Mesothelial cell of epicardium (in vitro differentiated cells): ENCODE measurements around the gene RASGRP4. TPM values are rescaled to one million over a fixed set of nuclear protein-coding genes. Genes with fewer than 3 reads are reported as not detected.

ENCODE experiments used
- DNase-seq, 2 experiments: peaks; one replicate each; pipeline ENCODE4 v3.0.0; 2021; ENCODE audit warnings: low spot score in 2 of 2; ENCODE audit not compliant: unreplicated experiment in 2 of 2
- H3K27ac Mint-ChIP-seq: 2 replicates; pipeline ENCODE4 v1.8.0; 2021; ENCODE audit warnings: mixed read lengths
- H3K27me3 Mint-ChIP-seq: 2 replicates; pipeline ENCODE4 v1.8.0; 2021; ENCODE audit warnings: low read depth, mixed read lengths
- H3K36me3 Mint-ChIP-seq: 2 replicates; pipeline ENCODE4 v1.8.0; 2021; ENCODE audit warnings: mixed read lengths
- H3K4me1 Mint-ChIP-seq: 2 replicates; pipeline ENCODE4 v1.8.0; 2021; ENCODE audit warnings: mixed read lengths
- H3K4me3 Mint-ChIP-seq: 2 replicates; pipeline ENCODE4 v1.8.0; 2021; ENCODE audit warnings: mild to moderate bottlenecking, moderate library complexity, mixed read lengths
- H3K9me3 Mint-ChIP-seq: 2 replicates; pipeline ENCODE4 v1.8.0; 2021; ENCODE audit warnings: mixed read lengths
- CTCF ChIP-seq: fragments of 200-600 bp; sonication (generic); IDR thresholded peaks from one replicate; pipeline ENCODE4 v1.5.0; 2021; ENCODE audit warnings: antibody characterized with exemption; ENCODE audit not compliant: unreplicated experiment
- total RNA-seq: library from RNA; stranded (reverse); gene quantifications from 3 replicates; pipeline ENCODE4 v1.2.1, GENCODE V29; 2021

The RASGRP4 gene
- total RNA-seq, 1 donor from 2014 or later, result 1.2 TPM

GRCh38 chr19:38420935-38421334 lies 5.1 kb downstream of the RASGRP4 start:
- TF ChIP-seq CTCF, result no peak
- Mint-ChIP-seq H3K4me3 (no peak overlapping the region), H3K27me3 (peaks cover 35% of the 10 kb centered on the region), H3K9me3 (no peaks in the 10 kb centered on the region), H3K4me1 (peaks cover 14% of the 10 kb centered on the region), H3K36me3 (no peaks in the 10 kb centered on the region), H3K27ac (no peak overlapping the region)
- no peak for DNase-seq

DNA sequence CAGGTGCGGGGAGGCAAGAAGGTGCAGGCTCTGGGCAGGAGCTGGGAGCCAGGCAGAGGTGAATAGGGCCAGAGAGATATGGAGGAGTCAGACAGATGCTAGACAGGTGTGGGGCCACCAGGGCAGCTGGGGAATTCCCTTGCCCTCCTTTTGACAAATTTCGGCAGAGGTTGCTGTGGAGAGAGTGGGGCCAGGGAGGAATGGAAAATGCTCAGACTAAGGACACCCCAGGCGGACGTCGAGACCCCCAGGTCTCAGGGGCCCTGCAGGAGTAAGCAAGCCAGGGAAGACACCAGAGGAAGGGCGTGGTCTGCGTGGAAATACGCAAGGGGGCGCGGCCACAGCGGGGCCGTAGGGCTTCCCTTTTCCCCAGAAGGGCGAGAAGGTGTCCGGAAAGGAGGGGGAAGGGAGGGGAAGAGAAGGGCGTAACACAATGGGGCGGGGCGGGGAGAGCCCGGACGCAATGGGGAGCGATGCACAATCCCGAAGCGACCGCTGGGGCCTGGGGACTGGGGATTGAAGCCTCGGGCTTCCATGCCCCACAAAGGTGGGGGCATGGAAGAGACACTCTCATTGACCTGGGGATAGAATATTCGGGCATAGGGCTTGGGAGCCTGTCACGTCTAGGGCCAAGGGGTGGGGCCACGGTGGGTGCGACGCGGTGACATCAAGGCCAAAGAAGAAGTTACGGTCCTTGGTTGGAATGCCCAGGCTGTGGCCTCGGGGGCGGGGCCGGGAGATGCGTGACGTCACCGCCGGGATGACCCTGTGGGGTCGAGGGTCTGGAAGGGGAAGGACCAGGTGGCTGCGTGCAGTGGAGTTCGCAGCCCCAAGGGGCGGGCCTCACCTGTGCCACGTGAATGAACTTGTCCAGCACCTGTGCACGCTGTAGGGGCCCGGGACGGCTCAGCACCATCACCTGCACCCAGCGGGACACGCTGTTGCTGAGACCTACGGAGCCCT lies 8.2 kb downstream of the RASGRP4 start:
- H3K4me1 Mint-ChIP-seq, result peaks cover 12% of the 10 kb centered on the region
- H3K9me3 Mint-ChIP-seq, result no peaks in the 10 kb centered on the region
- TF ChIP-seq CTCF, result no peak
- no peaks in the 10 kb centered on the region for H3K36me3 Mint-ChIP-seq
- no peak overlapping the region for H3K27ac Mint-ChIP-seq
- peaks cover 33% of the 10 kb centered on the region for H3K27me3 Mint-ChIP-seq
- H3K4me3 Mint-ChIP-seq, result peak overlapping the region; percentile 70
- no peak for DNase-seq

DNA sequence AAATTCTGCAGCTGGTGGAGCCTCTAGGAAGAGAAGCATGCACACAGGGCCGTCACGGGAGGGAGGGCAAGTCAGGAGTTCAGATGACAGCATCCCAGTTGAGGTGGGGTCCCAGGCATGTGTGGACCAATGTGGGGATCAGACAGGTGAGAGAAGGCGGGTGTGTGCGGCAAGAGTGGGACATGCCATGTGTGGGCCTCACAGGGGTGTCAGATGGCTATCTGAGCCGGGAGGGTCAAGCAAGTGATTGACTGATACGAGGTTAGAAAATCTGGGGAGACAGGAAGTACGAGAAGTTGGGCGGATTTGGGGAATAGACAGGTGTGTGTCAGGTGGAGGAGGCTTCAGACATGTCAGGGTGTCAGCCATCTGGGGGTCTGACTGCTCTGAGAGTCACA lies 8.9 kb downstream of the RASGRP4 start:
- H3K27ac Mint-ChIP-seq, result no peak overlapping the region
- DNase-seq, result no peak
- H3K4me3 Mint-ChIP-seq, result peak overlapping the region; percentile 70
- no peak for TF ChIP-seq CTCF
- no peaks in the 10 kb centered on the region for H3K9me3 Mint-ChIP-seq
- peaks cover 12% of the 10 kb centered on the region for H3K4me1 Mint-ChIP-seq
- H3K36me3 Mint-ChIP-seq, result no peaks in the 10 kb centered on the region
- H3K27me3 Mint-ChIP-seq, result peaks cover 33% of the 10 kb centered on the region

- H3K9me3 Mint-ChIP-seq, result no peaks in the 10 kb centered on the region
- peaks cover 15% of the 10 kb centered on the region for H3K4me1 Mint-ChIP-seq
- H3K27me3 Mint-ChIP-seq, result peaks cover 14% of the 10 kb centered on the region
- H3K36me3 Mint-ChIP-seq, result peaks cover 2% of the 10 kb centered on the region
- H3K4me3 Mint-ChIP-seq, result no peak overlapping the region
- no peak for TF ChIP-seq CTCF
- H3K27ac Mint-ChIP-seq, result no peak overlapping the region
- DNase-seq, result no peak
Measured at GRCh38 chr19:38413416-38413815, 12.6 kb downstream of the RASGRP4 start.

GRCh38 chr19:38412961-38413360 lies 13.1 kb downstream of the RASGRP4 start:
- Mint-ChIP-seq H3K27ac (no peak overlapping the region), H3K36me3 (peaks cover 3% of the 10 kb centered on the region), H3K9me3 (no peaks in the 10 kb centered on the region), H3K4me1 (peaks cover 13% of the 10 kb centered on the region), H3K4me3 (no peak overlapping the region), H3K27me3 (peaks cover 11% of the 10 kb centered on the region)
- TF ChIP-seq CTCF, result no peak
- DNase-seq, result no peak
